Measurements from ENCODE around the gene P2RY6. TPM values are rescaled to one million over a fixed set of nuclear protein-coding genes. Genes with fewer than 3 reads are reported as not detected.

P2RY6 gene
- total and polyA plus RNA-seq, 10 of the 15 experiments (the other 5 are each of a cell fraction or from before 2014, with no cell fraction given): 0.05 to 0.90 (median 0.22) TPM; not detected in 4

- TF ChIP-seq, protein P1, sequence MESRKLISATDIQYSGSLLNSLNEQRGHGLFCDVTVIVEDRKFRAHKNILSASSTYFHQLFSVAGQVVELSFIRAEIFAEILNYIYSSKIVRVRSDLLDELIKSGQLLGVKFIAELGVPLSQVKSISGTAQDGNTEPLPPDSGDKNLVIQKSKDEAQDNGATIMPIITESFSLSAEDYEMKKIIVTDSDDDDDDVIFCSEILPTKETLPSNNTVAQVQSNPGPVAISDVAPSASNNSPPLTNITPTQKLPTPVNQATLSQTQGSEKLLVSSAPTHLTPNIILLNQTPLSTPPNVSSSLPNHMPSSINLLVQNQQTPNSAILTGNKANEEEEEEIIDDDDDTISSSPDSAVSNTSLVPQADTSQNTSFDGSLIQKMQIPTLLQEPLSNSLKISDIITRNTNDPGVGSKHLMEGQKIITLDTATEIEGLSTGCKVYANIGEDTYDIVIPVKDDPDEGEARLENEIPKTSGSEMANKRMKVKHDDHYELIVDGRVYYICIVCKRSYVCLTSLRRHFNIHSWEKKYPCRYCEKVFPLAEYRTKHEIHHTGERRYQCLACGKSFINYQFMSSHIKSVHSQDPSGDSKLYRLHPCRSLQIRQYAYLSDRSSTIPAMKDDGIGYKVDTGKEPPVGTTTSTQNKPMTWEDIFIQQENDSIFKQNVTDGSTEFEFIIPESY (IDR thresholded peaks at IDR 0.05): no peak
- TF ChIP-seq CREM (IDR thresholded peaks at IDR 0.05; ENCODE audit: low read depth): no peak
Measured at GRCh38 chr11:73280626-73281025, 8.5 kb downstream of the P2RY6 start (continued).

DNA sequence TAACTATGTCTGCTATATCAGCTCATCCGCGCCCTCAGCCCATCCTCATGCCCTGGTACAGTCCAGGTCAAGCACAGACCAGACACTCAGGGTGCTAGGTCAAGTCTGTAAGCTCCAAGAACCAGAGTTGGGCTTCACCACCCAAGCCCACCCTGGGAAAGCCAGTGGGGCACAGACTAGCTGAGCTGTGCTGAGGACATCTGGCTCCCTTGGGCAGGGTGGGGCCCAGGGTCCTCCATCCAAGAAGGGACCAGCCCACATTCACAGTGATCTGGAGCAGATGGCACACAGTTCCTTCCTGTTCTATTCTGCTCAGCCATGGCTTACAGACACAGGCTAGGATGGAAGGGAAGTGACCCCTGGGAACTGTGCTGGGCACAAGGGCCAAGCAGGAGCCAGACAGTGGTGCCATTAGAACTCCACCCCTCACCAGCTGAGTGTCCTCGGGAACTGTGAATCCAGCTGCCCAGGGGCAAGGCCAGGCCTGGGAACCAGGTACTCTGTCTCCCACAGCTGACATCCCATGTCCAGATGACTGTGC, 9.1 kb downstream of the P2RY6 start:
- no peak overlapping the region for H3K4me2 ChIP-seq (ENCODE audit: control insufficient read depth, insufficient read depth)
- no peaks in the 10 kb centered on the region for H3K79me2 ChIP-seq (ENCODE audit: control insufficient read depth, insufficient read depth, low read length)
- ChIA-PET RAD21 (ENCODE audit: unreplicated experiment) (interaction anchor here (0.6 kb wide), 1 partner anchor 251 kb away, joined by 3 read pairs; no protein-coding TSS in a partner anchor), POLR2A (no interaction called here), SMC1A (ENCODE audit: uncharacterized antibody, unreplicated experiment) (interaction anchor here (1.9 kb wide), 1 partner anchor 8 kb away, joined by 5 read pairs; no protein-coding TSS in a partner anchor), CTCF (interaction anchor here (0.7 to 2.0 kb wide), 3 partner anchors 11 to 56 kb away, joined by 3 to 7 read pairs (median 3); no protein-coding TSS in a partner anchor)
- H3K4me3 ChIP-seq: no peak overlapping the region
- FAIRE-seq (no peak), DNase-seq (ENCODE audit: low read depth, low spot score) (no peak), ATAC-seq (no peak)
- H3K27me3 ChIP-seq (replicated peaks in 1 of 2; ENCODE audit: control insufficient read depth in 2 of 2, insufficient read depth in 2 of 2, low read length in 1 of 2): no peaks in the 10 kb centered on the region
- peaks cover 3% of the 10 kb centered on the region for H3K4me1 ChIP-seq (ENCODE audit: control insufficient read depth, insufficient read depth, low read length)
- no peak overlapping the region for H3K27ac ChIP-seq (ENCODE audit: control insufficient read depth, insufficient read depth)
- no peak overlapping the region for H3K9ac ChIP-seq (ENCODE audit: control insufficient read depth, insufficient read depth, low read length)
- no peaks in the 10 kb centered on the region for H4K20me1 ChIP-seq (ENCODE audit: control insufficient read depth, insufficient read depth)
- H2AFZ ChIP-seq (ENCODE audit: control insufficient read depth, low read depth, low read length): no peak overlapping the region
- BruUV-seq (replicated peaks): no TSS peak
- H3K9me3 ChIP-seq (replicated peaks; ENCODE audit: control insufficient read depth, insufficient read depth, low read length): no peaks in the 10 kb centered on the region
- H3K36me3 ChIP-seq (ENCODE audit: control insufficient read depth in 2 of 2, insufficient read depth in 2 of 2, low read length in 1 of 2): no peaks in the 10 kb centered on the region
- WGBS (ENCODE audit: insufficient coverage, insufficient replicate concordance, low lambda C conversion rate, missing lambda C conversion rate): 95% methylated on average over 3 of the region's 3 CpGs
- intact Hi-C loops (cut with micrococcal nuclease; ENCODE audit: unreplicated experiment) (no loop called here), in situ Hi-C loops (cut with MboI) (no loop called here)
- no peak for TF ChIP-seq IKZF1 (conservative IDR thresholded peaks at IDR 0.05)
- no peak for TF ChIP-seq JUND (IDR thresholded peaks at IDR 0.05; ENCODE audit: low read depth, low read length)
- TF ChIP-seq USF2 (IDR thresholded peaks at IDR 0.05; ENCODE audit: borderline replicate concordance, low read depth, low read length): no peak
- TF ChIP-seq, protein P2, sequence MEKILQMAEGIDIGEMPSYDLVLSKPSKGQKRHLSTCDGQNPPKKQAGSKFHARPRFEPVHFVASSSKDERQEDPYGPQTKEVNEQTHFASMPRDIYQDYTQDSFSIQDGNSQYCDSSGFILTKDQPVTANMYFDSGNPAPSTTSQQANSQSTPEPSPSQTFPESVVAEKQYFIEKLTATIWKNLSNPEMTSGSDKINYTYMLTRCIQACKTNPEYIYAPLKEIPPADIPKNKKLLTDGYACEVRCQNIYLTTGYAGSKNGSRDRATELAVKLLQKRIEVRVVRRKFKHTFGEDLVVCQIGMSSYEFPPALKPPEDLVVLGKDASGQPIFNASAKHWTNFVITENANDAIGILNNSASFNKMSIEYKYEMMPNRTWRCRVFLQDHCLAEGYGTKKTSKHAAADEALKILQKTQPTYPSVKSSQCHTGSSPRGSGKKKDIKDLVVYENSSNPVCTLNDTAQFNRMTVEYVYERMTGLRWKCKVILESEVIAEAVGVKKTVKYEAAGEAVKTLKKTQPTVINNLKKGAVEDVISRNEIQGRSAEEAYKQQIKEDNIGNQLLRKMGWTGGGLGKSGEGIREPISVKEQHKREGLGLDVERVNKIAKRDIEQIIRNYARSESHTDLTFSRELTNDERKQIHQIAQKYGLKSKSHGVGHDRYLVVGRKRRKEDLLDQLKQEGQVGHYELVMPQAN (conservative IDR thresholded peaks at IDR 0.05): no peak
- TF ChIP-seq SREBF2 (IDR thresholded peaks at IDR 0.05; ENCODE audit: low read length): no peak
- no peak for TF ChIP-seq BCL11A (IDR thresholded peaks at IDR 0.05; ENCODE audit: low read depth, low read length)
- TF ChIP-seq ZBTB11 (CRISPR knock-in tag; IDR thresholded peaks at IDR 0.05): no peak
- TF ChIP-seq SIX5 (IDR thresholded peaks at IDR 0.05; ENCODE audit: low read depth, low read length, severe bottlenecking): no peak
- no peak for TF ChIP-seq EED (IDR thresholded peaks at IDR 0.05; ENCODE audit: low read depth)
- TF ChIP-seq RFX5 (IDR thresholded peaks at IDR 0.05; ENCODE audit: low read depth, low read length): no peak
- no peak for TF ChIP-seq ETV6 (conservative IDR thresholded peaks at IDR 0.05 in 1 of 2, IDR thresholded peaks at IDR 0.05 in 1 of 2; ENCODE audit: borderline replicate concordance in 1 of 2, low read depth in 1 of 2)
